GM23248 (cell line): ENCODE data around the gene NDUFA13. TPM values are rescaled to one million over a fixed set of nuclear protein-coding genes. Genes with fewer than 3 reads are reported as not detected.
A peak's percentile ranks its signal among the peaks of the same experiment; 100 is the strongest.

Experiments
- DNase-seq: peaks from one replicate; pipeline ENCODE4 v3.0.0-alpha.2; 2015
- H2AFZ ChIP-seq: fragments of 200-600 bp; sonication (generic); 2 replicates; pipeline ENCODE4 v1.6.1; 2016; ENCODE audit warnings: antibody characterized with exemption
- H3F3A ChIP-seq: fragments of 200-600 bp; sonication (generic); 2 replicates; pipeline ENCODE4 v1.6.1; 2016; ENCODE audit warnings: mild to moderate bottlenecking, antibody characterized with exemption, mixed run types; ENCODE audit not compliant: insufficient read depth
- H3K27ac ChIP-seq: fragments of 200-600 bp; sonication (generic); 2 replicates; pipeline ENCODE4 v1.5.1; 2016; ENCODE audit warnings: mild to moderate bottlenecking
- H3K27me3 ChIP-seq: fragments of 200-600 bp; sonication (generic); replicated peaks from 2 replicates; pipeline ENCODE4 v1.6.1; 2016; ENCODE audit warnings: mild to moderate bottlenecking; ENCODE audit not compliant: insufficient read depth
- H3K36me3 ChIP-seq: fragments of 200-600 bp; sonication (generic); 2 replicates; pipeline ENCODE4 v1.6.1; 2016; ENCODE audit warnings: low read depth, mild to moderate bottlenecking
- H3K4me1 ChIP-seq: fragments of 200-600 bp; sonication (generic); 2 replicates; pipeline ENCODE4 v1.6.1; 2016; ENCODE audit warnings: mild to moderate bottlenecking; ENCODE audit not compliant: insufficient read depth
- H3K4me2 ChIP-seq: fragments of 200-600 bp; sonication (generic); one replicate; pipeline ENCODE4 v1.6.1; 2016; ENCODE audit warnings: mild to moderate bottlenecking; ENCODE audit not compliant: unreplicated experiment
- H3K4me3 ChIP-seq: fragments of 200-600 bp; sonication (generic); 2 replicates; pipeline ENCODE4 v1.5.1; 2016; ENCODE audit warnings: mild to moderate bottlenecking
- H3K79me2 ChIP-seq: fragments of 200-600 bp; sonication (generic); 2 replicates; pipeline ENCODE4 v1.6.1; 2016; ENCODE audit warnings: mild to moderate bottlenecking; ENCODE audit not compliant: insufficient read depth
- H3K9ac ChIP-seq: fragments of 200-600 bp; sonication (generic); 2 replicates; pipeline ENCODE4 v1.6.1; 2016; ENCODE audit warnings: mild to moderate bottlenecking
- H3K9me2 ChIP-seq: fragments of 200-600 bp; sonication (generic); 2 replicates; pipeline ENCODE4 v1.6.1; 2016; ENCODE audit warnings: mixed run types, mild to moderate bottlenecking, moderate library complexity; ENCODE audit not compliant: insufficient read depth
- H3K9me3 ChIP-seq: fragments of 200-600 bp; sonication (generic); one replicate; pipeline ENCODE4 v1.6.1; 2017; ENCODE audit warnings: low read depth
- H4K20me1 ChIP-seq: fragments of 200-600 bp; sonication (generic); 2 replicates; pipeline ENCODE4 v1.6.0; 2016; ENCODE audit not compliant: insufficient read depth
- EZH2 ChIP-seq: fragments of 200-600 bp; sonication (generic); IDR thresholded peaks from 2 replicates; pipeline ENCODE4 v1.6.1; 2018; ENCODE audit warnings: antibody characterized with exemption, mild to moderate bottlenecking; ENCODE audit not compliant: insufficient read depth, poor library complexity, severe bottlenecking
- EZH2phosphoT487 ChIP-seq: fragments of 200-600 bp; sonication (generic); IDR thresholded peaks from 2 replicates; pipeline ENCODE4 v1.6.1; 2018; ENCODE audit warnings: antibody characterized with exemption, moderate library complexity, mild to moderate bottlenecking, low read depth; ENCODE audit not compliant: insufficient read depth
- WGBS, 2 experiments: methylation state at CpG; one replicate each; pipeline ENCODE4 v1.1.6; 2015 to 2017; ENCODE audit warnings: low lambda C conversion rate in 2 of 2, low coverage in 1 of 2; ENCODE audit errors: missing lambda C conversion rate in 2 of 2; 5-methylcytosine and 5-hydroxymethylcytosine counted together
- in situ Hi-C: fragments of 300-500 bp; cut with MboI; formaldehyde crosslinking; loops from 2 replicates; pipeline ENCODE4 v1.15.0; 2020
- polyA plus RNA-seq: library from polyadenylated mRNA; unstranded; fragments of >200 nt; fragmentation: Nextera tagmentation; extraction: Ambion mirVana; gene quantifications from 2 replicates; pipeline ENCODE4 v1.2.1, GENCODE V29; 2016
- total RNA-seq: library from RNA; depleted of rRNA; stranded (reverse); fragments of >200 nt; shearing (Covaris generic); gene quantifications from 2 replicates; pipeline ENCODE4 v1.2.3, GENCODE V29; 2014

Gene NDUFA13
- total and polyA plus RNA-seq, 2 experiments from 2014 or later = 92.4 to 466 TPM

DNA sequence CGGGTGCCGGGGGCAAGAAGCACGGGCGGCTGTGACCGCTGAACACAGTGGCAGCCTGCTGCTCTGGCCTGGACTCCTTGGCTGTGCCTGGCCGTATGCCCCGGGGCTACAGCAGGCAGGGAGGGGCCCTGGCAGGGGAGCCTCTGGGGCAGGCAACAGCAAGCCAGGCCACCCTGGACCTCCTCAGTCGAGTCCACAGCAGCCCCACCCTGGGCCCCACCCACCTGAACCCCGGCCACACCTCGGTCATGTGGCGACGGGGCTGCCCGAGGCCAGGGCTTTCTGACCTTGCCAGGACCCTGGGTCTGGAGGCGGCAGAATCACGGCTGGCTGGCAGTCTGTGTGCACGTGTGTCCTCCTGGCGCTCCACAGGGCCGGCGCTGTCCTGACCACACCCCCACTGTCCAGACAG, 30.7 kb downstream of the NDUFA13 start:
- Histone ChIP-seq H3F3A (no peaks in the 10 kb centered on the region), H3K4me1 (no peaks in the 10 kb centered on the region), H3K27ac (no peak overlapping the region), H3K9me3 (no peaks in the 10 kb centered on the region), H3K27me3 (no peaks in the 10 kb centered on the region), H2AFZ (no peak overlapping the region), H3K4me3 (no peak overlapping the region), H3K4me2 (no peak overlapping the region), H3K9me2 (no peaks in the 10 kb centered on the region), H3K9ac (no peak overlapping the region), H3K79me2 (no peaks in the 10 kb centered on the region), H3K36me3 (no peaks in the 10 kb centered on the region), H4K20me1 (no peaks in the 10 kb centered on the region)
- no peak for DNase-seq
- 17 to 27% methylated on average over 18 to 19 of the region's 19 CpGs for WGBS, 2 experiments
- in situ Hi-C loops = loop anchor here (25.0 kb wide), 2 partner anchors 391 to 691 kb away; no protein-coding TSS in a partner anchor
- TF ChIP-seq EZH2 (no peak), EZH2phosphoT487 (no peak)

DNA sequence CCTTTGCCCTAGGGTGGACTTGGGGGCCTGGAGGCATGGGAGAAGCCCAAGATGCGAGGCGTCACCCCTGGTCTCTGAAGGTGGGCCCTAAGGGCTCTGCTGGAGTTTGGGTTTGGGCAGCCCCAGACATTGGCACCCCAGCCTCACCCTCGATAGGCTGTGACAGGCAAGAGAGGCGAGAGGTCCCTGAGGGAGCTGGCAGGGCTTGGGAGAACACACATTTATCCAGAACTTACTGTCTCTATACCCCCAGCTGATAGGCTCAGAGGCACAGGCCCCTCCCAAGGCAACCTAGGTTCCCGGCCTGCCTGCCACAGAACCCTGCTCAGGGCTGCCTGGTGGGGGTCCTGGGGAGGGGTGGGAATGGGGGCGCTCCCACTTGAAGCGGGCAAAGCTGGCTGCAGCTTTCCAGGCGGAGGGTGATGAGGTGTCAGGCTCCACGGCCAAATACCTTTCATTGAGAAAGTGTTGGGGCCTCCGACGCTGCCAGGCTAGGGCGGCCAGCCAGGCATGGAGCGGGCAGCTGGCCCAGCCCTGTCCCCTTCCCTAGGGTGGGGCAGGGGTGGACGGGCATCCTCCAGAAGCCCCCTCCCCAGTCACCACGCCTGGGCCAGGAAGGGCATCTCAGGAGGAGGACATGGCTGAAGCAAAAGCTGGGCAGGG, 31.8 kb downstream of the NDUFA13 start:
- in situ Hi-C loops = loop anchor here (25.0 kb wide), 2 partner anchors 389 to 689 kb away; no protein-coding TSS in a partner anchor
- H3K4me2 ChIP-seq = no peak overlapping the region
- H2AFZ ChIP-seq = no peak overlapping the region
- no peaks in the 10 kb centered on the region for H4K20me1 ChIP-seq
- no peak overlapping the region for H3K27ac ChIP-seq
- H3K79me2 ChIP-seq = no peaks in the 10 kb centered on the region
- H3F3A ChIP-seq = no peaks in the 10 kb centered on the region
- no peak for DNase-seq
- H3K4me3 ChIP-seq = no peak overlapping the region
- H3K9me2 ChIP-seq = no peaks in the 10 kb centered on the region
- no peaks in the 10 kb centered on the region for H3K36me3 ChIP-seq
- no peak overlapping the region for H3K9ac ChIP-seq
- TF ChIP-seq EZH2 (no peak), EZH2phosphoT487 (no peak)
- no peaks in the 10 kb centered on the region for H3K27me3 ChIP-seq
- no peaks in the 10 kb centered on the region for H3K9me3 ChIP-seq
- 46 to 54% methylated on average over 13 to 15 of the region's 15 CpGs for WGBS, 2 experiments
- no peaks in the 10 kb centered on the region for H3K4me1 ChIP-seq

DNA sequence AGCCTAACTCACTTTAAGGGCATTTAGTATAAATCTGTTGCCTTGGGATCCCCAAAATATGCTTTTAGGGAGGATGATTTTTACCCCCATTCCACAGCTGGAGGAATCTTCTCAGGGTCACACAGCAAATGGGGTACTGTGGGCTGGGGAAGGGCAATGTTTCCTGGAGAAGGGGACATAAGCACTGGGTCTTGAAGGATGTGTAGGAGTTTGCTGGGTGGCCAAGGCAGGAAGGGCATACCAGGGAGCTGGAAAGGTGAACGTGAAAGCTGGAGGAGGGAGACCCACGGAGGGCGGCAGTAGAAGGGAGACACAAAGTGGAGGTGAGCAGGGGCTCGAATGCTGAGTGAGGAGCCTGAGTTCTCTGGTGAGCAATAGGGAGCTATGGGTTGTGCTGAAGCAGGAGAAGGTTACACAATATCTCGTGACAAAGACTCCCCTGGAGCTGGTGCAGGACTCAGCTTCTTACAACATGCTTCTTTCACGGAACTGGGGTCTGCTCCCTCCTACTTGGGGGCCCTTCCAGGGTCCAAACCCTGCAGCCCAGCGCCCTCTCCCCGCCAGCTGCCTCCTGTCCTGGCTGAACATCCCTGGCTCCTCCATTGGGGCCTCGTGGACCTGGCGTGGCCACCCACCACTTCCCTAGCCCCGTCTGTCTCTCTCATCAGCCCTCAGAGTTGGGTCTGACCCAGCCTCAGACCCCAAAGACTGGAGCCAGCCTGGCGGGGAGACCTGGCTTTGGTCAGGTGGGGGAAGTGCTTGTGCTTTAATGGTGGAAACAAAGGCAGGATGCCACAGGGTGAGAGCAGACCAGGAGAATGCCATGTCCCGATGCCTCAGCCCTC, 33.1 kb downstream of the NDUFA13 start:
- no peaks in the 10 kb centered on the region for H4K20me1 ChIP-seq
- DNase-seq = peak; percentile 38
- no peak overlapping the region for H3K4me3 ChIP-seq
- H3K27ac ChIP-seq = no peak overlapping the region
- H2AFZ ChIP-seq = no peak overlapping the region
- no peaks in the 10 kb centered on the region for H3K9me2 ChIP-seq
- no peaks in the 10 kb centered on the region for H3K4me1 ChIP-seq
- in situ Hi-C loops = loop anchor here (25.0 kb wide), 2 partner anchors 388 to 688 kb away; no protein-coding TSS in a partner anchor
- TF ChIP-seq EZH2 (no peak), EZH2phosphoT487 (no peak)
- no peaks in the 10 kb centered on the region for H3F3A ChIP-seq
- no peak overlapping the region for H3K9ac ChIP-seq
- H3K4me2 ChIP-seq = no peak overlapping the region
- 61 to 69% methylated on average over 11 to 13 of the region's 13 CpGs for WGBS, 2 experiments
- no peaks in the 10 kb centered on the region for H3K27me3 ChIP-seq
- no peaks in the 10 kb centered on the region for H3K9me3 ChIP-seq
- H3K79me2 ChIP-seq = no peaks in the 10 kb centered on the region
- H3K36me3 ChIP-seq = no peaks in the 10 kb centered on the region

DNA sequence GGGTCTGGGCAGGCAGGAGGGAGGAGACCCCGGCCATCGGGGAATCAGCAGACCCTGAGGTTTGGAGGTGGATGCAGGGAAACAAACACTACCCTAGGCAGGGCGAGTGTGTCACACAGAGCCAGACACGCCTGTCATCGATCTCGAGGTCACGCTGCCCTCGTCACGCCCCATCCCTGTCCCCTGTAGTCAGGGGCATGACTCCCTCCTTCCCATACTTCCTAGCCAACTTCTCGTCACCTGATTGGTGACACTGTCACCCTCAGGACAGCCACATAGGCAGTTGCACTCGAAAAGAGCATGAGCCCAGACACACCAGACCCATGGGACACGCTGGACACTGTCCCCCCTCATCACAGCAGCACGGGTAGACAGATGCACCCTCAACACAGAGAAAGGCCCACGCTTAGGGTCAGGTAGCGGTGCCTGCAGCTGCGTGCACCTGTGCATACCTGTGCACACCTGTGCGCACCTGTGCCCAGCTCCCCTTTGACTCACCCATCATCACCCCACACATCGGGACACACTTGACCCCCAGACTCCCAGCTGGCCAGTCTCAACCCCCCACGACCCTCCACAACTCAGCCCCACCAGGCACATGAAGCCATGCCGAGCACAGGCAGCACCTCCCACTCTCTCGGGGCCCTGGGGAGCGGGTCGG, 33.9 kb downstream of the NDUFA13 start:
- Histone ChIP-seq H3F3A (no peaks in the 10 kb centered on the region), H3K4me3 (no peak overlapping the region), H2AFZ (no peak overlapping the region), H3K79me2 (no peaks in the 10 kb centered on the region), H3K27ac (no peak overlapping the region), H3K9ac (no peak overlapping the region), H3K9me3 (no peaks in the 10 kb centered on the region), H3K36me3 (no peaks in the 10 kb centered on the region), H3K4me1 (no peaks in the 10 kb centered on the region), H3K27me3 (no peaks in the 10 kb centered on the region), H3K4me2 (no peak overlapping the region), H4K20me1 (no peaks in the 10 kb centered on the region), H3K9me2 (no peaks in the 10 kb centered on the region)
- no peak for TF ChIP-seq EZH2
- 62 to 63% methylated on average over 22 to 23 of the region's 23 CpGs for WGBS, 2 experiments
- DNase-seq = no peak
- in situ Hi-C loops = loop anchor here (25.0 kb wide), 2 partner anchors 387 to 687 kb away; no protein-coding TSS in a partner anchor
